ENCODE measurements around the gene BRPF3.
A peak's percentile ranks its signal among the peaks of the same experiment; 100 is the strongest.

Gene BRPF3

DNA sequence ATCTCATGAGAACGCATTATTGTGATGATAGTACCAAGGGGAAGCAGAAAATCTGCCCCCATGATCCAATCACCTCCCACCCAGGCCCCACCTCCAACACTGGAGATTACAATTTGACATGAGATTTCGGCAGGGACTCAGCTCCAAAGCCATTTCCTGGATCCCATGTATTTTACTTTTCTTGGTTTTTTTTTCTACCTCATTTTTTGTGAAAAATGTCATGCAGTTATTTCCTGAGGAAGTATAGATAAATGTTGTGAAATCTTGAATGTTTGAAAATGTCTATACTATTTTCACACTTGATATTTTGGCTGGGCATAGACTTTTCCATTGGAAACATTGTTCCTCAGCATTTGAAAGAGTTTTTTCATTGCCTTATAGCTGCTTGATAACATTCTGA lies 9.1 kb upstream of the BRPF3 start:
- H3K9me3 Mint-ChIP-seq: peaks cover 5% of the 10 kb centered on the region
- no peak overlapping the region for H3K27ac Mint-ChIP-seq
- no peaks in the 10 kb centered on the region for H3K27me3 Mint-ChIP-seq
- no peaks in the 10 kb centered on the region for H3K4me1 Mint-ChIP-seq
- ATAC-seq: no peak
- H3K4me3 Mint-ChIP-seq: no peak overlapping the region
- H3K36me3 Mint-ChIP-seq: peaks cover 11% of the 10 kb centered on the region

DNA sequence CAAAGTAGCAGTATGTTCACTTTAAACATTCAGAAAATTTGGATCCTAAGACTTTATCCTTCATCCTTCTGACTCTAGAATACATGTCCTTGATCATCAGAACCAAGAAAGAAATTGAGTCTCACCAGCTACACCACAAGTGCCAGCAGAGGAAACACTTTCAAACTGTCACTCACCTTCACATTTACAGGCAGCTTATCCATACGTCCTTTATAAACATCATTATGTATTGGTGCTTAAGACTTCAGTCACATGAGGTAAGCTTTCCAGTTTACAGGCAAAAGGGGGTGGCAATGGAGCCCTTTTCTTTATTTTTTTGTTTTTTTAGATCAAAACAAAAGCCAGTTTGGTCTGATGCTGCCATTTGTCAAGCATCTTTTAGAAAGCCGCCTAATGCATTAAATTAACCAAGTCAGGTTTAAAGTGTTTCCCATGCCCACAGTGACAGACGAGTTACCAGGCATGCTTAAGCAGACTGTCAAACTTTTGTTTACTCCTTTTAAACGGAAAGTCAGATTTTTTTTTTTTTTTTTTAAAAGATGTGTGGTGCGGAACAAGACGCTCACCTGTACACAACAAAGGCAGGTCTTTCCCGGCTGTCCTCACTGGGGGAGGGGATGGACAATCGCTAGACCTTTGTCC lies 952 bp upstream of the BRPF3 start:
- peaks cover 26% of the 10 kb centered on the region for H3K4me1 Mint-ChIP-seq
- ATAC-seq: no peak
- H3K27me3 Mint-ChIP-seq: no peaks in the 10 kb centered on the region
- no peaks in the 10 kb centered on the region for H3K9me3 Mint-ChIP-seq
- H3K4me3 Mint-ChIP-seq: peak overlapping the region; percentile 91
- H3K36me3 Mint-ChIP-seq: peaks cover 11% of the 10 kb centered on the region
- H3K27ac Mint-ChIP-seq: peak overlapping the region; percentile 86

GRCh38 chr6:36196880-36197548 lies 470 bp downstream of the BRPF3 start:
- H3K27me3 Mint-ChIP-seq: no peaks in the 10 kb centered on the region
- peaks cover 24% of the 10 kb centered on the region for H3K36me3 Mint-ChIP-seq
- H3K4me3 Mint-ChIP-seq: peak overlapping the region; percentile 91
- no peaks in the 10 kb centered on the region for H3K9me3 Mint-ChIP-seq
- peaks cover 37% of the 10 kb centered on the region for H3K4me1 Mint-ChIP-seq
- peak; percentile 95 for ATAC-seq
- peak overlapping the region; percentile 86 for H3K27ac Mint-ChIP-seq

DNA sequence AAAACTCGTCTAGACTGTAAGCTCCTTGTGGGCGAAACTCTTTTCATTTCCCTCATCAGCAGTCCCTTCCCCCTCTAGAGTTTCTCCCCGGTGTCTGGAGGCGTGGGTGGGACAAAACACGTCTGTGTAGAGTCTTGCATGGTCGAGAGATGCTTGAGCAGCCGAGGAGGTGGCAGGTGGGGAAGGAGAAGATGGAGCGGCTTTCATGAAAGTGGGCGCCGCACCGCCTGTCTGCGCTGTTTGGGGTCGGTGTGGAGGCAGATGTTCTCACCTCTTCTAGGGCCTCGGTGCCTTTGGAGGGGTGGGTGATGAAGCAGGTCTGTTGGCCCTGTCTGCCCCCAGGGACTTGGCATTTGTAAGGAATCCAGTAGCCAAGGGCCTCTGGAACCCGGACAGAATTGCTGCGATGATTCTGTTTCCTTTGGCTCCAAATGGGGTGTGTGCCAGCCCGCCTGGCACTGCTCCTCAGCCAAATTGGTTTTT lies 1.2 kb downstream of the BRPF3 start:
- peaks cover 44% of the 10 kb centered on the region for H3K4me1 Mint-ChIP-seq
- H3K4me3 Mint-ChIP-seq: peak overlapping the region; percentile 91
- no peaks in the 10 kb centered on the region for H3K9me3 Mint-ChIP-seq
- H3K27ac Mint-ChIP-seq: peak overlapping the region; percentile 86
- no peaks in the 10 kb centered on the region for H3K27me3 Mint-ChIP-seq
- peaks cover 32% of the 10 kb centered on the region for H3K36me3 Mint-ChIP-seq
- ATAC-seq: no peak

- Mint-ChIP-seq H3K4me1 (peaks cover 56% of the 10 kb centered on the region), H3K27me3 (no peaks in the 10 kb centered on the region), H3K36me3 (peaks cover 44% of the 10 kb centered on the region), H3K4me3 (no peak overlapping the region), H3K27ac (no peak overlapping the region), H3K9me3 (no peaks in the 10 kb centered on the region)
- ATAC-seq: no peak
These were observed 2.4 kb downstream of the BRPF3 start for GRCh38 chr6:36198986-36199385.

GRCh38 chr6:36200154-36200891 lies 3.8 kb downstream of the BRPF3 start:
- Mint-ChIP-seq H3K27ac (no peak overlapping the region), H3K4me3 (no peak overlapping the region), H3K4me1 (peaks cover 61% of the 10 kb centered on the region), H3K36me3 (peaks cover 52% of the 10 kb centered on the region), H3K9me3 (no peaks in the 10 kb centered on the region), H3K27me3 (no peaks in the 10 kb centered on the region)
- no peak for ATAC-seq

GRCh38 chr6:36200998-36201596 lies 4.6 kb downstream of the BRPF3 start:
- H3K4me1 Mint-ChIP-seq: peaks cover 62% of the 10 kb centered on the region
- ATAC-seq: no peak
- H3K27ac Mint-ChIP-seq: peak overlapping the region; percentile 23
- no peak overlapping the region for H3K4me3 Mint-ChIP-seq
- H3K9me3 Mint-ChIP-seq: no peaks in the 10 kb centered on the region
- peaks cover 60% of the 10 kb centered on the region for H3K36me3 Mint-ChIP-seq
- no peaks in the 10 kb centered on the region for H3K27me3 Mint-ChIP-seq

DNA sequence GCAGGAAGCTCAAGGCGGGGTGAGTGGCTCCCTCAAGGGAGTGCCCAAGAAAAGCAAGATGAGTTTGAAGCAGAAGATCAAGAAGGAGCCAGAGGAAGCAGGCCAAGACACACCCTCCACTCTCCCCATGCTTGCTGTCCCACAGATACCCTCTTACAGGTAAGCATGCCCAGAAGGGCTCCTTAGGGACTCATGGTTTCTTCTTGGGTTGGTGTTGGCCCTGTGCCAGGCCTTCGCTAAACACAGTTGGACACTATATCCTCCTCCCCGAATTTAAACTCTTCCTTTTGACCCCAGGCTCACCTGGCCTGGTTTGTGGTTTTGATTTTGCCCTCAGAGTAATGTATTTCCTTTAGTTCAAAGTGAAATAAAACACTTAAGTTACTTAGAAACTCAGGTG lies 5.1 kb downstream of the BRPF3 start:
- Mint-ChIP-seq H3K36me3 (peaks cover 65% of the 10 kb centered on the region), H3K4me1 (peaks cover 62% of the 10 kb centered on the region), H3K27ac (peak overlapping the region; percentile 23), H3K4me3 (no peak overlapping the region), H3K27me3 (no peaks in the 10 kb centered on the region), H3K9me3 (no peaks in the 10 kb centered on the region)
- no peak for ATAC-seq

DNA sequence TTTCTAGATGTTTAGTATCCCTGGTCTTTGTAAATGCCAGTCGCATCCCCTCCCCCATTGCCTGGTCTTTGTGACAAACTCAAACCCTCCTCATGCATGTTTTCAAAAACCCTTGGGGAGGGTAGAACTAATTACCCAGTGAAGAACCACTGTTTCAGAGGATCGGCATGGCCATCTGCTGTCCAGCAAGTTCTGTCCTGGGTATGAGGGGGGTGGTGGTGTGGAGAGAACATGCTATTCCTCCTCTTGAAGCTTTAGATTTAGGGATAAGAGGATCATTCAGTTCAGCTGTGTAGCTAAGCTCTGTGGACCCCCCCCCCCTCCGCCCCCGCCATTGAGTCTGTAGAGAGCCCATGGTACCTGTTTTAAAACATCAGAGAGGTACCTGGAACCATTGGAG lies 5.6 kb downstream of the BRPF3 start:
- Mint-ChIP-seq H3K27me3 (no peaks in the 10 kb centered on the region), H3K27ac (no peak overlapping the region), H3K9me3 (no peaks in the 10 kb centered on the region), H3K36me3 (peaks cover 70% of the 10 kb centered on the region), H3K4me1 (peaks cover 61% of the 10 kb centered on the region), H3K4me3 (no peak overlapping the region)
- no peak for ATAC-seq

GRCh38 chr6:36204068-36204753 lies 7.7 kb downstream of the BRPF3 start:
- ATAC-seq: peak; percentile 77
- no peaks in the 10 kb centered on the region for H3K9me3 Mint-ChIP-seq
- peaks cover 43% of the 10 kb centered on the region for H3K4me1 Mint-ChIP-seq
- H3K27ac Mint-ChIP-seq: no peak overlapping the region
- peaks cover 84% of the 10 kb centered on the region for H3K36me3 Mint-ChIP-seq
- H3K27me3 Mint-ChIP-seq: no peaks in the 10 kb centered on the region
- H3K4me3 Mint-ChIP-seq: no peak overlapping the region

DNA sequence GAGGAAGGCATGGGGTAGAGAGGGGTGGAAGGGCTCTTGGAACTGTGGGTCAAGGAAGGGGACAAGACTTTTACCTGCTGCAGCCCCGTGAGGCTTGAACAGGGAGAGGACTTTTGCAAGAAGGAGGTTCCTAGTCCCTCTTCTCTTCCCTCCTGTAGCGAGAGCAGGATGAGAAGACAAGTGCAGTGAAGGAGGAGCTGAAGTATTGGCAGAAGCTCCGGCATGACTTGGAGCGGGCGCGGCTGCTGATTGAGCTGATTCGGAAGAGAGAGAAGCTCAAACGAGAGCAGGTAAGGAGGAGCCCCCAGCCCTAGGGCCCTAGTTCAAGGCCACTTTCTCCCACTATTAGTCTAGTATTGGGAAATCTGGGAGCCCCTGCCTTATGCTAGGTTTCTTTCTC lies 10.6 kb downstream of the BRPF3 start:
- H3K27ac Mint-ChIP-seq: no peak overlapping the region
- ATAC-seq: no peak
- peaks cover 85% of the 10 kb centered on the region for H3K36me3 Mint-ChIP-seq
- H3K9me3 Mint-ChIP-seq: no peaks in the 10 kb centered on the region
- no peaks in the 10 kb centered on the region for H3K27me3 Mint-ChIP-seq
- H3K4me3 Mint-ChIP-seq: no peak overlapping the region
- H3K4me1 Mint-ChIP-seq: peaks cover 32% of the 10 kb centered on the region

GRCh38 chr6:36209606-36210005 lies 13.1 kb downstream of the BRPF3 start:
- Mint-ChIP-seq H3K27ac (no peak overlapping the region), H3K4me1 (peaks cover 9% of the 10 kb centered on the region), H3K27me3 (no peaks in the 10 kb centered on the region), H3K9me3 (no peaks in the 10 kb centered on the region), H3K36me3 (peaks cover 86% of the 10 kb centered on the region), H3K4me3 (no peak overlapping the region)
- no peak for ATAC-seq

DNA sequence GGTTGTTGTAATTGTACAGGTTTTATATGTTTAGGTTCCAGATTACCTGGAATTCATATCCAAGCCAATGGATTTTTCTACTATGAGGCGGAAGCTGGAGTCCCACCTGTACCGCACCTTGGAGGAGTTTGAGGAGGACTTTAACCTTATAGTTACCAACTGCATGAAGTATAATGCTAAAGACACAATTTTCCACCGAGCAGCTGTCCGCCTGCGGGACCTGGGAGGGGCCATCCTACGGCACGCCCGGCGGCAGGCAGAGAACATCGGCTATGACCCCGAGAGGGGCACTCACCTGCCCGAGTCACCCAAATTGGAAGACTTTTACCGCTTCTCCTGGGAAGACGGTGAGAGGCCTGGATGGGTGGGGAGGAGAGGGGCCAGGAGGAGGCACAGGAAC lies 13.6 kb downstream of the BRPF3 start:
- H3K36me3 Mint-ChIP-seq: peaks cover 87% of the 10 kb centered on the region
- no peak overlapping the region for H3K27ac Mint-ChIP-seq
- no peak for ATAC-seq
- no peak overlapping the region for H3K4me3 Mint-ChIP-seq
- no peaks in the 10 kb centered on the region for H3K9me3 Mint-ChIP-seq
- no peaks in the 10 kb centered on the region for H3K27me3 Mint-ChIP-seq
- H3K4me1 Mint-ChIP-seq: peaks cover 7% of the 10 kb centered on the region

GRCh38 chr6:36210886-36211595 lies 14.5 kb downstream of the BRPF3 start:
- Mint-ChIP-seq H3K4me1 (no peaks in the 10 kb centered on the region), H3K27ac (no peak overlapping the region), H3K9me3 (no peaks in the 10 kb centered on the region), H3K36me3 (peaks cover 85% of the 10 kb centered on the region), H3K4me3 (no peak overlapping the region), H3K27me3 (no peaks in the 10 kb centered on the region)
- no peak for ATAC-seq
